Measurements from ENCODE around the gene IPO11.

IPO11 gene

DNA sequence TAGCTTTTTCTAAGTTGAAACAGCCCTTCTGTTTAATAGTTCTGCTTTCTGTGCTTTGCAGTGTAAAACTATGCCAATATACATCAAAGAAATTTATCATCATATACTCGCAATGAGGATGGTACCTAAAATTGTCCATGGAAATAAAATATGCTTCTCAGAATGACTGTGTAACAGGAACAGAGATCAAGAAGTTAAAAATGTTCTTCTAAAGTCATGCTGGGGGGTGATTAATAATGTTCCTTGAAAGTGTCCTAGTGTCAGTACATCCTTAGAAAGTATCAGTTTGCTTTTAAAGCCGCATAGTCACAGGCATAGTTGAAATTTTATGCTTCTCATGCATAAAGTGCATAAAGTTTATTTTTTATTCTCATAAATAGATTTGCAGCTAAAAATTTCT lies 162.0 kb downstream of the IPO11 start:
- no peak for DNase-seq (ENCODE audit: low read depth)
- TF ChIP-seq, protein P1, sequence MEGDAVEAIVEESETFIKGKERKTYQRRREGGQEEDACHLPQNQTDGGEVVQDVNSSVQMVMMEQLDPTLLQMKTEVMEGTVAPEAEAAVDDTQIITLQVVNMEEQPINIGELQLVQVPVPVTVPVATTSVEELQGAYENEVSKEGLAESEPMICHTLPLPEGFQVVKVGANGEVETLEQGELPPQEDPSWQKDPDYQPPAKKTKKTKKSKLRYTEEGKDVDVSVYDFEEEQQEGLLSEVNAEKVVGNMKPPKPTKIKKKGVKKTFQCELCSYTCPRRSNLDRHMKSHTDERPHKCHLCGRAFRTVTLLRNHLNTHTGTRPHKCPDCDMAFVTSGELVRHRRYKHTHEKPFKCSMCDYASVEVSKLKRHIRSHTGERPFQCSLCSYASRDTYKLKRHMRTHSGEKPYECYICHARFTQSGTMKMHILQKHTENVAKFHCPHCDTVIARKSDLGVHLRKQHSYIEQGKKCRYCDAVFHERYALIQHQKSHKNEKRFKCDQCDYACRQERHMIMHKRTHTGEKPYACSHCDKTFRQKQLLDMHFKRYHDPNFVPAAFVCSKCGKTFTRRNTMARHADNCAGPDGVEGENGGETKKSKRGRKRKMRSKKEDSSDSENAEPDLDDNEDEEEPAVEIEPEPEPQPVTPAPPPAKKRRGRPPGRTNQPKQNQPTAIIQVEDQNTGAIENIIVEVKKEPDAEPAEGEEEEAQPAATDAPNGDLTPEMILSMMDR (IDR thresholded peaks at IDR 0.05; ENCODE audit: control insufficient read depth, extremely low read depth, insufficient read depth), result no peak
- H3K4me3 ChIP-seq (ENCODE audit: low read depth, low read length), result no peak overlapping the region

DNA sequence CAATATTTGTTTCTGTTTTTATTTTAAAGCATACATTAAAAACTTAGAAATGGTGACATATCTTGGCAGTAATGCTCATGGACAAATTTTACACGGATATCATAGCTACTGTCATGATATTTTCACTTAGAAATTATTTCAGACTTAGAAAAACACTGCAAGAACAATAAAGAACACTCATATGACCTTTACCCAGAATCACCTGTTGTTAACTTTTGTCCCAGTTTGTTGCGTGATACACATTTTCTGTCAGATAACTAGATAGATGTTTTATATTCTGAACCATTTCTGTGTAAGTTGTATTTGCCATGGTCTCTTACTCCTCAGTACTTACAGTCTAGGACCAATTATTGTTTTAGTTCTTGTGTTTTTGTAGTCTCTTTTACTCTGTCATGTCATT lies 162.5 kb downstream of the IPO11 start:
- TF ChIP-seq, protein P1 (IDR thresholded peaks at IDR 0.05; ENCODE audit: control insufficient read depth, extremely low read depth, insufficient read depth), result no peak
- no peak overlapping the region for H3K4me3 ChIP-seq (ENCODE audit: low read depth, low read length)
- no peak for DNase-seq (ENCODE audit: low read depth)

DNA sequence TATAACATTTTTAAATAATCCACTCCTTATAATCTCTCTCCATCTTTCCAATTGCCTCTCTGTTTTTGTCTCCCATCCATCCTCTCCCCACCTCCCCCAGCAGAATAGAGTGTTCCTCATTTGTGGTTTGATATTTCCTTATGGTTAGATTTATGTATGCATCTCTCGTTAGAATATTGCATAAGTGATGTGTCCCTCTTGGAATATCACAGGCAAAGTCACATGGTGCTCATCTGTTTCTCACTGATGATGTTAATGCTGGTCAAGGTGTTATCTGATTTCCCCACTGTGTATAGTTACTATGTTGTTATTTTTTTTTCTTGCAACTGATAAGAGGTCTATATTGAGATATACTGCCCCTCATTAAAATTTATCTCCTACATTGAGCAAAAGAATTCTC lies 162.9 kb downstream of the IPO11 start:
- no peak overlapping the region for H3K4me3 ChIP-seq (ENCODE audit: low read depth, low read length)
- no peak for DNase-seq (ENCODE audit: low read depth)
- TF ChIP-seq, protein P1 (IDR thresholded peaks at IDR 0.05; ENCODE audit: control insufficient read depth, extremely low read depth, insufficient read depth), result no peak

DNA sequence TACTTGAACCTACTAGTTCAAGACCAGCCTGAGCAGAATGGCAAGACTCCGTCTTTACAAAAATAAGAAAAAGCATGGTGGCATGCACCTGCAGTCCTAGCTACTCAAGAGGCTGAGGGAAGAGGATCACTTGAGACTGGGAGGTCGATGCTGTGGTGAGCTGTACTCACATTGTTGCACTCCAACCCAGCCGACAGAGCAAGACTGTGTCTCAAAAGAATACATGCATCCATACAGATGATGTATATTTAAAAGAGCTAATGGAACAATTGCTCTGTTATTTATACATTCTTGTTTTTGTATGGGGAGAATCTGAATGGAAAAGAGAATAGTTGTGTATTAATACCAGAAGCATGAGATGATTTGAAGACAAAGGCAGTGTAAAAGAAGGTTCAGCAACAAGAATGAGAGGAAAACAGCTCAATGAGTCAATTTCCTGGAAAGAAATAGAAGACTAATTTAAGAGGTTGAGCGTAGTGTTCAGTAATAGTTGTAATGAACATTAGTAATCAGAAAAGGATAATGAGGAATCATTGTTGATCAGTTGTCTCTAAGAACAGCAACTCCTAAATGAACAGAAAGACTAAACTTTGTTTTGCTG lies 164.1 kb downstream of the IPO11 start:
- DNase-seq (ENCODE audit: low read depth), result no peak
- H3K4me3 ChIP-seq (ENCODE audit: low read depth, low read length), result no peak overlapping the region
- TF ChIP-seq, protein P1 (IDR thresholded peaks at IDR 0.05; ENCODE audit: control insufficient read depth, extremely low read depth, insufficient read depth), result no peak

DNA sequence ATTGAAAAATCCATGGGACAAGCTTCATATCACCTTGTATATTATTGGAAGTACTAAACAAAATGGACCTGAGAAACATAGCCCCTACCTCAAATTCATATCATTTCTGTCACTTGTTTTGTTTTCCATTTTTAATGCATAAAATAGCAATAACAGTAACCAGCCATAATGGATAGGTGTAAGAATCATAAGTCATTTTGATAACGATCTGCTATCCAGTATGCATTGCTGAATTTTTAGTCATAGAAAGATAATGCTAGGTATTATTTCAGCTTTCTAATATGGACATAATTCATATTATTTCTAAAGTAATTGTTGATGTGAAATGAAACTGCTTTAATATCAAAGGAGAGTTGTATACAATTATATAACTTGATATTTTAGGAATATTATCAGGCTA lies 164.9 kb downstream of the IPO11 start:
- DNase-seq (ENCODE audit: low read depth), result no peak
- H3K4me3 ChIP-seq (ENCODE audit: low read depth, low read length), result no peak overlapping the region
- TF ChIP-seq, protein P1 (IDR thresholded peaks at IDR 0.05; ENCODE audit: control insufficient read depth, extremely low read depth, insufficient read depth), result no peak

DNA sequence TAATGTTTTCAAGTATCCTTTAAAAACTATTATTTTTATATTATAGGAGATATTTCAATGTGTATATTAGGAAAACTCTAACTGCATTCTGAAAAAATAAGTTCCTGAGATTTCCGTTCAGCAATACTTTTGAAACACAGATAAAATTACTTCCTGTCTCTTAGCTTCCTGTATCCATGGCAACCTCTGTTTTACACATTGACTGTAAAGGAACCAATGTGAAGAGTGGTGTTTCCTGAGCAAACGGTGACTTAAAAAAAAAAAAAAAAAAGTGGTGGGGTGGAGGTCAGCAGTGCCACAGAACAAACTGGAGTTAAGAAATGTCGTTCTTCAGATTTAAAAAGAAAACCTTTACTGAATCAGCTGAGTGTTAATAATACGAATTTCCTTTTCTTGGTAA lies 166.0 kb downstream of the IPO11 start, which contains the start of gene LRRC70:
Gene LRRC70, plus strand, starts transcription at position 280 of the 400 bp plus-strand sequence. CDS start 620 bp downstream, outside the sequence.
- no peak for DNase-seq (ENCODE audit: low read depth)
- no peak within 1 kb of the TSS for H3K4me3 ChIP-seq (ENCODE audit: low read depth, low read length)
- TF ChIP-seq, protein P1 (IDR thresholded peaks at IDR 0.05; ENCODE audit: control insufficient read depth, extremely low read depth, insufficient read depth), result no peak

DNA sequence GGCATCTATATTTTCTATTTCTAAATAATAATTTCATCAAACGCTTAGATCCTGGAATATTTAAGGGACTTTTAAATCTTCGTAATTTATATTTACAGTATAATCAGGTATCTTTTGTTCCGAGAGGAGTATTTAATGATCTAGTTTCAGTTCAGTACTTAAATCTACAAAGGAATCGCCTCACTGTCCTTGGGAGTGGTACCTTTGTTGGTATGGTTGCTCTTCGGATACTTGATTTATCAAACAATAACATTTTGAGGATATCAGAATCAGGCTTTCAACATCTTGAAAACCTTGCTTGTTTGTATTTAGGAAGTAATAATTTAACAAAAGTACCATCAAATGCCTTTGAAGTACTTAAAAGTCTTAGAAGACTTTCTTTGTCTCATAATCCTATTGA lies 167.2 kb downstream of the IPO11 start:
- no peak for DNase-seq (ENCODE audit: low read depth)
- no peak overlapping the region for H3K4me3 ChIP-seq (ENCODE audit: low read depth, low read length)
- TF ChIP-seq, protein P1 (IDR thresholded peaks at IDR 0.05; ENCODE audit: control insufficient read depth, extremely low read depth, insufficient read depth), result no peak
